Loucy (cell line): Measurements from ENCODE around the gene S100A3.
"Not testable (repeated sequence)": the region's sequence is repeated elsewhere in the genome, so short reads cannot be mapped to it uniquely, and the experiment has no call there.

ENCODE experiments used
- H2AFZ ChIP-seq: fragments of 200-600 bp; sonication (generic); 2 replicates; pipeline ENCODE4 v1.6.0; 2016; ENCODE audit warnings: antibody characterized with exemption, mild to moderate bottlenecking, low read length, moderate library complexity
- H3F3A ChIP-seq: fragments of 200-600 bp; 2 replicates; pipeline ENCODE4 v1.6.0; 2016; ENCODE audit warnings: antibody characterized with exemption, low read depth, mild to moderate bottlenecking
- H3K27me3 ChIP-seq: fragments of 200-600 bp; sonication (generic); 2 replicates; pipeline ENCODE4 v1.6.1; 2014; ENCODE audit warnings: low read length, mild to moderate bottlenecking; ENCODE audit not compliant: insufficient read depth, poor library complexity, severe bottlenecking
- H3K36me3 ChIP-seq: fragments of 200-600 bp; sonication (generic); 2 replicates; pipeline ENCODE4 v1.6.1; 2016; ENCODE audit warnings: low read length; ENCODE audit not compliant: insufficient read depth
- H3K4me1 ChIP-seq: fragments of 200-600 bp; sonication (generic); 2 replicates; pipeline ENCODE4 v1.5.1; 2014; ENCODE audit warnings: low read length, mild to moderate bottlenecking; ENCODE audit not compliant: insufficient read depth, poor library complexity, severe bottlenecking
- H3K4me2 ChIP-seq: fragments of 200-600 bp; sonication (generic); 2 replicates; pipeline ENCODE4 v1.6.0; 2014; ENCODE audit warnings: antibody characterized with exemption, low read length, low read depth, mild to moderate bottlenecking; ENCODE audit not compliant: poor library complexity, severe bottlenecking
- H3K4me3 ChIP-seq: fragments of 200-600 bp; sonication (generic); 2 replicates; pipeline ENCODE4 v1.5.1; 2014; ENCODE audit warnings: low read length, mild to moderate bottlenecking, mixed read lengths; ENCODE audit not compliant: poor library complexity, severe bottlenecking
- H3K79me2 ChIP-seq: fragments of 200-600 bp; sonication (generic); 2 replicates; pipeline ENCODE4 v1.6.1; 2014; ENCODE audit warnings: low read length; ENCODE audit not compliant: insufficient read depth
- H3K9ac ChIP-seq: fragments of 200-600 bp; sonication (generic); 2 replicates; pipeline ENCODE4 v1.6.0; 2014; ENCODE audit warnings: mild to moderate bottlenecking, low read depth, low read length, moderate library complexity; ENCODE audit not compliant: poor library complexity, severe bottlenecking
- H3K9me2 ChIP-seq: fragments of 200-600 bp; sonication (generic); replicated peaks from 2 replicates; pipeline ENCODE4 v1.6.1; 2016; ENCODE audit warnings: low read depth, low read length, mixed read lengths
- H3K9me3 ChIP-seq: fragments of 200-600 bp; sonication (generic); 2 replicates; pipeline ENCODE4 v1.6.1; 2014; ENCODE audit warnings: mild to moderate bottlenecking, antibody characterized with exemption, low read length, low read depth; ENCODE audit not compliant: insufficient read depth
- H4K20me1 ChIP-seq: fragments of 200-600 bp; sonication (generic); 2 replicates; pipeline ENCODE4 v1.6.0; 2014; ENCODE audit warnings: antibody characterized with exemption, low read length, mild to moderate bottlenecking; ENCODE audit not compliant: insufficient read depth, poor library complexity, severe bottlenecking
- EZH2phosphoT487 ChIP-seq: fragments of 200-600 bp; IDR thresholded peaks from 2 replicates; pipeline ENCODE4 v1.6.1; 2018; ENCODE audit warnings: antibody characterized with exemption, mild to moderate bottlenecking, moderate library complexity, borderline replicate concordance
- TF ChIP-seq, protein P1 (sequence below): fragments of 200-600 bp; sonication (generic); conservative IDR thresholded peaks from 2 replicates; pipeline ENCODE4 v1.5.1; 2014; ENCODE audit warnings: mild to moderate bottlenecking, antibody characterized with exemption, low read length

Gene S100A3

DNA sequence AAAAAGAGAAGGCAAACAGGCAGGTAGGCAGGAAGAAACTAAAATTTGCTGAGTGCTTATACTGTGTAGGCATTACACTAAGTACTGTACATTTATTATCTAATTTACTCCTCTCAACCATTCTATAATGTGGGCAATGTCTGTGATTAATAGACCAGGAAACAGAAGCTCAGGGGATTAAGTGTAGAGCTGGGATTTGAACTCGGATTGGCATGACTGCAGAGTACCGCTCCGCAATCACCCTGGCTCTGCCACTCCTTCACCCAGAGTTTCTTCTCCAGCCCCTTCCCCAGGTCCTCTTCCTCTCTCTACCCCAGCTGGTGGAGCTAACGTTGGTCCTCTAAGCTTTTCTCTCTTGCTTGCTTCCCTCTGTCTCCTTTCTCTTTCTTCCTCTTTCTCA is 28.1 kb upstream of the S100A3 start:
- no peaks in the 10 kb centered on the region for H3K9me3 ChIP-seq
- no peaks in the 10 kb centered on the region for H3K27me3 ChIP-seq
- H3K4me1 ChIP-seq: peaks cover 8% of the 10 kb centered on the region
- H3K36me3 ChIP-seq: no peaks in the 10 kb centered on the region
- no peak overlapping the region for H3K4me2 ChIP-seq
- H3K79me2 ChIP-seq: no peaks in the 10 kb centered on the region
- no peaks in the 10 kb centered on the region for H3F3A ChIP-seq
- H3K4me3 ChIP-seq: no peak overlapping the region
- H2AFZ ChIP-seq: no peak overlapping the region
- H3K9me2 ChIP-seq: no peaks in the 10 kb centered on the region
- H4K20me1 ChIP-seq: no peaks in the 10 kb centered on the region
- no peak for TF ChIP-seq EZH2phosphoT487
- TF ChIP-seq, protein P1, sequence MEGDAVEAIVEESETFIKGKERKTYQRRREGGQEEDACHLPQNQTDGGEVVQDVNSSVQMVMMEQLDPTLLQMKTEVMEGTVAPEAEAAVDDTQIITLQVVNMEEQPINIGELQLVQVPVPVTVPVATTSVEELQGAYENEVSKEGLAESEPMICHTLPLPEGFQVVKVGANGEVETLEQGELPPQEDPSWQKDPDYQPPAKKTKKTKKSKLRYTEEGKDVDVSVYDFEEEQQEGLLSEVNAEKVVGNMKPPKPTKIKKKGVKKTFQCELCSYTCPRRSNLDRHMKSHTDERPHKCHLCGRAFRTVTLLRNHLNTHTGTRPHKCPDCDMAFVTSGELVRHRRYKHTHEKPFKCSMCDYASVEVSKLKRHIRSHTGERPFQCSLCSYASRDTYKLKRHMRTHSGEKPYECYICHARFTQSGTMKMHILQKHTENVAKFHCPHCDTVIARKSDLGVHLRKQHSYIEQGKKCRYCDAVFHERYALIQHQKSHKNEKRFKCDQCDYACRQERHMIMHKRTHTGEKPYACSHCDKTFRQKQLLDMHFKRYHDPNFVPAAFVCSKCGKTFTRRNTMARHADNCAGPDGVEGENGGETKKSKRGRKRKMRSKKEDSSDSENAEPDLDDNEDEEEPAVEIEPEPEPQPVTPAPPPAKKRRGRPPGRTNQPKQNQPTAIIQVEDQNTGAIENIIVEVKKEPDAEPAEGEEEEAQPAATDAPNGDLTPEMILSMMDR: no peak
- H3K9ac ChIP-seq: no peak overlapping the region

DNA sequence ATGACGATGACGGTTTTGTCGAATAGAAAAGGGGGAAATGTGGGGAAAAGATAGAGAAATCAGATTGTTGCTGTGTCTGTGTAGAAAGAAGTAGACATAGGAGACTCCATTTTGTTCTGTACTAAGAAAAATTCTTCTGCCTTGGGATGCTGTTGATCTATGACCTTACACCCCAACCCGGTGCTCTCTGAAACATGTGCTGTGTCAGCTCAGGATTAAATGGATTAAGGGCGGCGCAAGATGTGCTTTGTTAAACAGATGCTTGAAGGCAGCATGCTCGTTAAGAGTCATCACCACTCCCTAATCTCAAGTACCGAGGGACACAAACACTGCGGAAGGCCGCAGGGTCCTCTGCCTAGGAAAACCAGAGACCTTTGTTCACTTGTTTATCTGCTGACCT is 26.4 kb upstream of the S100A3 start:
- H3K79me2 ChIP-seq, H3F3A ChIP-seq, H3K9ac ChIP-seq, H3K9me3 ChIP-seq, H3K4me3 ChIP-seq, H3K27me3 ChIP-seq, H4K20me1 ChIP-seq, H2AFZ ChIP-seq, H3K9me2 ChIP-seq, H3K4me1 ChIP-seq, H3K4me2 ChIP-seq, H3K36me3 ChIP-seq: not testable (repeated sequence)

DNA sequence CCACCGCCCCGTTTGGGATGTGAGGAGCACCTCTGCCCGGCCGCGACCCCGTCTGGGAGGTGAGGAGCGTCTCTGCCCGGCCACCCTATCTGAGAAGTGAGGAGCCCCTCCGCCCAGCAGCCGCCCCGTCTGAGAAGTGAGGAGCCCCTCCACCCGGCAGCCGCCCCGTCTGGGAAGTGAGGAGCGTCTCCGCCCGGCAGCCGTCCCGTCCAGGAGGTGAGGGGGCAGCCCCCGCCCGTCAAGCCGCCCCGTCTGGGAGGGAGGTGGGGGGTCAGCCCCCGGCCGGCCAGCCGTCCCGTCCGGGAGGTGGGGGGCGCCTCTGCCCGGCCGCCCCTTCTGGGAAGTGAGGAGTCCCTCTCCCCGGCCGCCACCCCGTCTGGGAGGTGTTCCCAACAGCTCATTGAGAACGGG is 26.0 kb upstream of the S100A3 start:
- not testable (repeated sequence) for H3F3A ChIP-seq, H3K36me3 ChIP-seq, H3K9ac ChIP-seq, H3K27me3 ChIP-seq, H3K4me1 ChIP-seq, H3K4me2 ChIP-seq, H2AFZ ChIP-seq, H3K9me3 ChIP-seq, H3K79me2 ChIP-seq, H3K4me3 ChIP-seq, H3K9me2 ChIP-seq, H4K20me1 ChIP-seq

DNA sequence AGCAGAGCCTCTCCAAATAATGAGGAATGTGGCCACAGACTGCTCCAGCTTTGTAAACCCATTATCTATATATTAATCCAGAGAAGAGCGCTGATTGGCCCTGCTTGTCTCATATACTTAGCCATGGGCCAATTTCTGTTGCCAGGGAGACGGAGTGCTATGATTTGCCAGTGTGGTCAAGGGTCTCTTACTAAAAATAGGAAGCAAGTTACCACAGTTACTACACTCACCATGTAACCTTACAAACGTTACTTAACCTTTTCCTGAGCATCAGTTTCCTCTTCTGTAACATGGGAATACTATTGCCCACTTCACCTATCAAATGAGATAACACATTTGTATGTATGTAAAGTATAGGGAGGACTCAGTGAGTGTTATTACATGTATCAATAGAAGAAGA is 24.3 kb upstream of the S100A3 start:
- Histone ChIP-seq H3K9ac (no peak overlapping the region), H3K36me3 (no peaks in the 10 kb centered on the region), H3K4me2 (no peak overlapping the region)

More for the DNA sequence above, 24.3 kb upstream of the S100A3 start:
- Histone ChIP-seq H2AFZ (no peak overlapping the region), H3K4me1 (peaks cover 14% of the 10 kb centered on the region), H3K9me2 (no peaks in the 10 kb centered on the region), H3K4me3 (no peak overlapping the region), H3F3A (no peaks in the 10 kb centered on the region), H3K27me3 (no peaks in the 10 kb centered on the region), H4K20me1 (no peaks in the 10 kb centered on the region), H3K9me3 (no peaks in the 10 kb centered on the region), H3K79me2 (no peaks in the 10 kb centered on the region)
- TF ChIP-seq, protein P1: no peak
- TF ChIP-seq EZH2phosphoT487: no peak
